Measurements from ENCODE around the gene TMPRSS5.

TMPRSS5 gene

DNA sequence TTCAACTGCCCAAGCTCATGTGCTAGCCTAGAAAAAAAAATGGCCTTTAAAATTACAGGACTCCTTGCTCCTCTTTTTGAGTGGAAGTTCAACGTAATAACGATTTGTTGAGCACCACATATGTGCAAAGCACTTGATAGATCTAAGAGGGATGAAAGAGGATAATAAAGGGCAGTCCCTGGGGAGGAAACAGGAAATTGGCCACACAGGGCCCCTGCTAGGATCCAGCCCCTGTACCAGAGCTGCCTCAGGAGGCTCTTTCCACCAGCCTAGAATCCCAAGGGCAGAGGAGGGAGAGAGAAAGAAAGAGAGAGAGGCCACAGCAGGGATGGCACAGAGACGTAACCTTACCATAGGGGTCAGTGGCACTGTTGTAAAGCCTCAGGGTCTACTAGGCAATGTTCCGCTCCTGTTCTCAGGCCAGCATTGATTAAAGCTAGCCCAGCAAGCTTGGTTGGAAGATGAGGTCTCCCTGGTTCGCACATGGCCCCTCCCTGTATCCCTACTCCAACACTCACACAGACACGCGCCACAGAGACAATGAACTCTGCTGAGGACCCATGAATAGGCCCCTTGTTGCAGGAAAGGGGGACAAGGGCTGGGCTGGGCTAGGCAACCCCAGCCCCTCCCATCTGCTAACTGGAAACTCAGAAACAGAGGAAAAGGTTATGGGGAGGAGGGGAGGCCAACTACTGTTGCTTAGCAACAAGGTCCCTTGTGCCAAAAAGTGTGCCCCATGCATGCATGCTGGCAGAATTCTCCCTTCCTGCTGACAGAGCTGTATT, at the start of gene TMPRSS5:
Gene TMPRSS5 (minus strand): TSS at position 438 of the 785 bp plus-strand sequence. CDS start 84 bp downstream, at position 354.
- no peaks in the 10 kb centered on the region for H3K79me2 ChIP-seq
- H3K27me3 ChIP-seq (ENCODE audit: control insufficient read depth, insufficient read depth, low read length), result no peaks in the 10 kb centered on the region
- H3K27ac ChIP-seq, result peak within 1 kb of the TSS; percentile 72
- TF ChIP-seq, protein P1, sequence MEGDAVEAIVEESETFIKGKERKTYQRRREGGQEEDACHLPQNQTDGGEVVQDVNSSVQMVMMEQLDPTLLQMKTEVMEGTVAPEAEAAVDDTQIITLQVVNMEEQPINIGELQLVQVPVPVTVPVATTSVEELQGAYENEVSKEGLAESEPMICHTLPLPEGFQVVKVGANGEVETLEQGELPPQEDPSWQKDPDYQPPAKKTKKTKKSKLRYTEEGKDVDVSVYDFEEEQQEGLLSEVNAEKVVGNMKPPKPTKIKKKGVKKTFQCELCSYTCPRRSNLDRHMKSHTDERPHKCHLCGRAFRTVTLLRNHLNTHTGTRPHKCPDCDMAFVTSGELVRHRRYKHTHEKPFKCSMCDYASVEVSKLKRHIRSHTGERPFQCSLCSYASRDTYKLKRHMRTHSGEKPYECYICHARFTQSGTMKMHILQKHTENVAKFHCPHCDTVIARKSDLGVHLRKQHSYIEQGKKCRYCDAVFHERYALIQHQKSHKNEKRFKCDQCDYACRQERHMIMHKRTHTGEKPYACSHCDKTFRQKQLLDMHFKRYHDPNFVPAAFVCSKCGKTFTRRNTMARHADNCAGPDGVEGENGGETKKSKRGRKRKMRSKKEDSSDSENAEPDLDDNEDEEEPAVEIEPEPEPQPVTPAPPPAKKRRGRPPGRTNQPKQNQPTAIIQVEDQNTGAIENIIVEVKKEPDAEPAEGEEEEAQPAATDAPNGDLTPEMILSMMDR (IDR thresholded peaks at IDR 0.05), result no peak
- no peak within 1 kb of the TSS for H3K4me3 ChIP-seq (ENCODE audit: low read depth, low read length)
- H3K4me1 ChIP-seq, result peaks cover 15% of the 10 kb centered on the region
- no peak within 1 kb of the TSS for H3K9ac ChIP-seq
- H3K4me2 ChIP-seq (ENCODE audit: low read length), result no peak within 1 kb of the TSS
- H3K9me3 ChIP-seq (ENCODE audit: control insufficient read depth, low read length), result no peaks in the 10 kb centered on the region
- peak within 1 kb of the TSS; percentile 66 for H2AFZ ChIP-seq
- no peaks in the 10 kb centered on the region for H3K36me3 ChIP-seq (ENCODE audit: control insufficient read depth, insufficient read depth, low read length)

DNA sequence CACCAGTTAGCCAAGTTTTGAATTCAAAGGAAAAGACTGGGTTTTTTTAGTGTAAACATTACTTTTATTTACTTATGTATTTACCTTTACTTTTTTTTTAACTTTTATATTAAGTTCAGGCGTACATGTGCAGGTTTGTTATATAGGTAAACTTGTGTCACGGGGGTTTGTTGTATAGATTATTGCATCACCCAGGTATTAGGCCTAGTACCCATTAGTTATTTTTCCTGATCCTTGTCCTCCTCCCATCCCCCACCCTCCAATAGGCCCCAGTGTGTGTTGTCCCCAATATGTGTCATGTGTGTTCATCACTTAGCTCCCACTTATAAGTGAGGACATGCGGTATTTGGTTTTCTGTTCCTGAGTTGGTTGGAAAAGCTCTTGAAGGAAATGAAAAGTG, 46.8 kb upstream of the TMPRSS5 start:
- no peaks in the 10 kb centered on the region for H3K36me3 ChIP-seq (ENCODE audit: control insufficient read depth, insufficient read depth, low read length)
- no peak overlapping the region for H2AFZ ChIP-seq
- H3K27ac ChIP-seq, result no peak overlapping the region
- no peaks in the 10 kb centered on the region for H3K79me2 ChIP-seq
- H3K9me3 ChIP-seq (ENCODE audit: control insufficient read depth, low read length), result no peaks in the 10 kb centered on the region
- H3K4me2 ChIP-seq (ENCODE audit: low read length), result no peak overlapping the region
- H3K4me1 ChIP-seq, result no peaks in the 10 kb centered on the region
- no peak overlapping the region for H3K9ac ChIP-seq
- no peaks in the 10 kb centered on the region for H3K27me3 ChIP-seq (ENCODE audit: control insufficient read depth, insufficient read depth, low read length)
- H3K4me3 ChIP-seq (ENCODE audit: low read depth, low read length), result no peak overlapping the region
- TF ChIP-seq, protein P1 (IDR thresholded peaks at IDR 0.05), result no peak

DNA sequence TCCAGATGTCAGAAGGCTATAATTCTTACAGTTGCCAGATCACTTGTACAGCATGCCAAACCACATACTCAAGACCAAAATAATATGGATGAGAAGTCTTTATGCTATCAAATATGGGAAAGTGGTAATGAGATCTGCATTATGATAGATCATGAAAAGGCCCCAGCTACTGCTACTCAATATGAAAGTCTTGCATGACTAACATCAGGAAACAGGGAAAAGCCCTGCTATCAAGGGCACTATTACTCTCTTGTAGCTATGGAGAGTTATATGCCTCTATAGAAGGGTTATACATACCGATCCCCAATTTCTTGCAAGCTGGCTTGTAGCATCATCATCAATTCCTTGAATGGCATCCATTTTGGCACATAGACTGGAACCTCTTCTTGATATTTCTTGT, 30.2 kb upstream of the TMPRSS5 start:
- no peaks in the 10 kb centered on the region for H3K4me1 ChIP-seq
- no peak overlapping the region for H3K27ac ChIP-seq
- no peak overlapping the region for H3K9ac ChIP-seq
- H3K4me3 ChIP-seq (ENCODE audit: low read depth, low read length), result no peak overlapping the region
- H3K36me3 ChIP-seq (ENCODE audit: control insufficient read depth, insufficient read depth, low read length), result no peaks in the 10 kb centered on the region
- TF ChIP-seq, protein P1 (IDR thresholded peaks at IDR 0.05), result no peak
- no peaks in the 10 kb centered on the region for H3K27me3 ChIP-seq (ENCODE audit: control insufficient read depth, insufficient read depth, low read length)
- H3K79me2 ChIP-seq, result no peaks in the 10 kb centered on the region
- H3K9me3 ChIP-seq (ENCODE audit: control insufficient read depth, low read length), result no peaks in the 10 kb centered on the region
- no peak overlapping the region for H3K4me2 ChIP-seq (ENCODE audit: low read length)
- H2AFZ ChIP-seq, result no peak overlapping the region

DNA sequence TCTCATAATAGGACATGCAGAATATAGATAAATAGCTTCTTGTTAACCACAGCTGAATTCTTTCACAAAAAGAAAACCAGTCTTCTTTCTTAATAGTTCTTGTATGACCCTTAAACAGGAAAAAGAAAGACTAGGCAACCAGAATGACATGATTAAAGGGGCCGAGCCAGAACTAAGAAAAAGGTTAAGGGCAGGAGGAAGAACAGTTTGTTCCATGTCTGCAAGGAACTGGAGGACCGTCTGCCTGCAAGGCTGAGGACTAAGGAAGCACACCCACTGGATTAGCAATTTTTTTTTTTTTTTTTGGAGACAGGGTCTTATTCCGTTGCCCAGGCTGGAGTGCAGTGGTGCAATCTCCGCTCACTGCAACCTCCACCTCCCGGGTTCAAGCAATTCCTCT, 26.0 kb upstream of the TMPRSS5 start:
- Histone ChIP-seq H3K4me3 (ENCODE audit: low read depth, low read length) (no peak overlapping the region), H3K27ac (no peak overlapping the region), H3K79me2 (no peaks in the 10 kb centered on the region), H3K9ac (no peak overlapping the region), H2AFZ (no peak overlapping the region), H3K4me1 (no peaks in the 10 kb centered on the region), H3K4me2 (ENCODE audit: low read length) (no peak overlapping the region), H3K9me3 (ENCODE audit: control insufficient read depth, low read length) (no peaks in the 10 kb centered on the region), H3K27me3 (ENCODE audit: control insufficient read depth, insufficient read depth, low read length) (no peaks in the 10 kb centered on the region), H3K36me3 (ENCODE audit: control insufficient read depth, insufficient read depth, low read length) (no peaks in the 10 kb centered on the region)
- TF ChIP-seq, protein P1 (IDR thresholded peaks at IDR 0.05), result no peak
